ENCODE results near the gene DDAH1. TPM values are rescaled to one million over a fixed set of nuclear protein-coding genes. Genes with fewer than 3 reads are reported as not detected.

DDAH1 gene
- total RNA-seq, 1 donor, result 88.9 TPM

GRCh38 chr1:85313888-85314696, 150.9 kb downstream of the DDAH1 start:
- no peak for TF ChIP-seq CTCF (IDR thresholded peaks at IDR 0.05; ENCODE audit: insufficient read depth, low read length)
- peak; percentile 97 for DNase-seq (ENCODE audit: low read depth)

GRCh38 chr1:85311818-85312217, 153.1 kb downstream of the DDAH1 start:
- no peak for TF ChIP-seq CTCF (IDR thresholded peaks at IDR 0.05; ENCODE audit: insufficient read depth, low read length)
- no peak for DNase-seq (ENCODE audit: low read depth)
- H3K4me3 ChIP-seq (ENCODE audit: low read depth, low read length), result no peak overlapping the region

More at GRCh38 chr1:85313888-85314696, 150.9 kb downstream of the DDAH1 start:
- no peak overlapping the region for H3K4me3 ChIP-seq (ENCODE audit: low read depth, low read length)

GRCh38 chr1:85308833-85309350, 156.1 kb downstream of the DDAH1 start:
- DNase-seq (ENCODE audit: low read depth), result no peak

GRCh38 chr1:85307987-85308832, 156.7 kb downstream of the DDAH1 start:
- peak; percentile 92 for DNase-seq (ENCODE audit: low read depth)
- TF ChIP-seq CTCF (IDR thresholded peaks at IDR 0.05; ENCODE audit: insufficient read depth, low read length), result peak; percentile 99

More at GRCh38 chr1:85308833-85309350, 156.1 kb downstream of the DDAH1 start:
- H3K4me3 ChIP-seq (ENCODE audit: low read depth, low read length), result no peak overlapping the region
- no peak for TF ChIP-seq CTCF (IDR thresholded peaks at IDR 0.05; ENCODE audit: insufficient read depth, low read length)

DNA sequence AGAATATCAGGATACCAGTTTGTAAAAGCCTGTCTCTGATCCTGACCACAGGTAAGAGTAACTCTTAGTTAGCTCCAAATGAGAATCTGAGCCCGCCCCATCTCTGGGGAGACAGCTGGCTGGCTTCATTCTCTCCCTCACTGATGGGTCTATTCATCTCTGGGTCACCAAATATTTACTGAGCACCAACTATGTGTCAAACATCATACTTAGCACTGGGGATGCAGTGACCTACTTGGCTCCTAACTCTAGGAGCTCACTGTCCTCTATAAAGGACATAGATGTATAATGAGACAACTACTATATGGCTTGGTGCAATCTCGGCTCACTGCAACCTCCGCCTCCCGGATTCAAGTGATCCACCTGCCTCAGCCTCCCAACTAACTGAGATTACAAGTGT, 158.7 kb downstream of the DDAH1 start:
- TF ChIP-seq CTCF (IDR thresholded peaks at IDR 0.05; ENCODE audit: insufficient read depth, low read length), result no peak
- H3K4me3 ChIP-seq (ENCODE audit: low read depth, low read length), result no peak overlapping the region
- DNase-seq (ENCODE audit: low read depth), result no peak

More at GRCh38 chr1:85307987-85308832, 156.7 kb downstream of the DDAH1 start:
- H3K4me3 ChIP-seq (ENCODE audit: low read depth, low read length), result no peak overlapping the region

DNA sequence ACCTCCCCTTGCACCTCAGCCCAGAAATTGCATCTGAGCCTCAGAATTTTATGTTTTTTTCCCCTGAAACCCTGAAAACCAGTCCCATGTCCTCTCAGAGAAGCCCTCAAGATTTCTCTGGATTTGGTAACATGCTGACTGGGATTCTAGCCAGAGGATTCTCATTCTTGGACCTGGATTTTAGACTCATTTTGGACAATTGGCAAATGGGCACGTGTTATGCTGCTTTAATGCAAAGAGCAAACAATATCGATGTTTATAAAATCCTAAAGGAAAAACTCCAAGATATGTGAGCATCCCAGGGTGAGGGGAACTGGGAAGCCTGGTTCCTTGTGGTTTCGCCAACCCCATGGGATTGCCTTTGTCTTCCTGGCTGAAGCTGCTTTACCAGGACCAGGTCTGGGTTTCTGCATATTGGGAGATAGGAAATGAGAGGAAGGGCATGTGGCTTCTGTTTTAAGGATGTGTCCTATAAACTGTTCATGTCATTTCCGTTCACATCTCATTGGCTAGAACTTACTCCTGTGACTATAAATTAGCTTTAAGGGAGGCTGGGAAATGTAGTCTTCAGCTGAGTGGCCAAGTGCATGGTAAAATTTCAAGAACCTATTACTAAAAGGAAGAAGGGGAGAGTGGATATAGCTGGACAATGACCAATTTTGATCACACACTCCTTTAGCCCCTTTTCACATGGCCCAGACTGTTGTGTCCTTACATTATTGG, 161.4 kb downstream of the DDAH1 start:
- no peak overlapping the region for H3K4me3 ChIP-seq (ENCODE audit: low read depth, low read length)
- TF ChIP-seq CTCF (IDR thresholded peaks at IDR 0.05; ENCODE audit: insufficient read depth, low read length), result no peak
- no peak for DNase-seq (ENCODE audit: low read depth)
